ENCODE data around the gene PTDSS2.

DNA sequence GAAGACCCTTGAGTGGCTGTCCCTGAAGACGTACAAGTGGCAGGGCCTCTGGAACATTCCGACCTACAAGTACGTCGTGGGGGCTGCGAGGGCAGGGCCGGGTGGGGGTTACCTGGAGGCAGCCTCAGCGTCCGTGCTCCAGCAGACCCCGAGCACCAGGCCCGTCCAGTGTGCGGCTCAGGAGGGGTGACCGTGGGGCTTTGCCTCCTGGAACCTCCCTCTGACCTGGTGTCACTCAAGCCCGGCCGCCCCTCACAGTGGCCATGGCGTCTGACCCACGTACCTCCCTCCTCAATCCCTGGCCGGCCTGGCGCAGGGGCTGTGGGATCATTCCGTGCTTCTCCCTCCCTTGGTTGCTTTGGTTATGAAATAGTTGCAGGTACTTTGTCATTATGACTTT, 38.5 kb downstream of the PTDSS2 start:
- no peak for TF ChIP-seq NFRKB (IDR thresholded peaks at IDR 0.05; ENCODE audit: low read depth)
- no peak for TF ChIP-seq EP300 (IDR thresholded peaks at IDR 0.05; ENCODE audit: low read length)
- TF ChIP-seq ZNF146 (CRISPR knock-in tag; IDR thresholded peaks at IDR 0.05; ENCODE audit: unreplicated experiment), result no peak
- TF ChIP-seq CHD4 (IDR thresholded peaks at IDR 0.05; ENCODE audit: insufficient read depth, insufficient replicate concordance, low read depth, low read length, poor library complexity, severe bottlenecking), result no peak
- no peak for TF ChIP-seq SIN3A (IDR thresholded peaks at IDR 0.05; ENCODE audit: borderline replicate concordance in 2 of 2, control insufficient read depth in 1 of 2, low read depth in 2 of 2, low read length in 2 of 2)
- TF ChIP-seq ZNF121 (CRISPR knock-in tag; conservative IDR thresholded peaks at IDR 0.05), result no peak
